Activated CD4-positive, CD25-positive, alpha-beta regulatory T cell treated with anti-CD3 and anti-CD28 coated beads, Interleukin-2, amount 50 U/mL, for 24 hours (primary cell): ENCODE measurements around the gene MT1F.
"Not testable (repeated sequence)": the region's sequence is repeated elsewhere in the genome, so short reads cannot be mapped to it uniquely, and the experiment has no call there.

ENCODE experiments used
- ATAC-seq, 2 donors: fragments of 150-1000 bp; cut with Tn5 transposase; one replicate each; pipeline ENCODE4 v1.10.0; 2021; ENCODE audit warnings: mild to moderate bottlenecking in 1 of 2, moderate library complexity in 1 of 2

The MT1F gene

DNA sequence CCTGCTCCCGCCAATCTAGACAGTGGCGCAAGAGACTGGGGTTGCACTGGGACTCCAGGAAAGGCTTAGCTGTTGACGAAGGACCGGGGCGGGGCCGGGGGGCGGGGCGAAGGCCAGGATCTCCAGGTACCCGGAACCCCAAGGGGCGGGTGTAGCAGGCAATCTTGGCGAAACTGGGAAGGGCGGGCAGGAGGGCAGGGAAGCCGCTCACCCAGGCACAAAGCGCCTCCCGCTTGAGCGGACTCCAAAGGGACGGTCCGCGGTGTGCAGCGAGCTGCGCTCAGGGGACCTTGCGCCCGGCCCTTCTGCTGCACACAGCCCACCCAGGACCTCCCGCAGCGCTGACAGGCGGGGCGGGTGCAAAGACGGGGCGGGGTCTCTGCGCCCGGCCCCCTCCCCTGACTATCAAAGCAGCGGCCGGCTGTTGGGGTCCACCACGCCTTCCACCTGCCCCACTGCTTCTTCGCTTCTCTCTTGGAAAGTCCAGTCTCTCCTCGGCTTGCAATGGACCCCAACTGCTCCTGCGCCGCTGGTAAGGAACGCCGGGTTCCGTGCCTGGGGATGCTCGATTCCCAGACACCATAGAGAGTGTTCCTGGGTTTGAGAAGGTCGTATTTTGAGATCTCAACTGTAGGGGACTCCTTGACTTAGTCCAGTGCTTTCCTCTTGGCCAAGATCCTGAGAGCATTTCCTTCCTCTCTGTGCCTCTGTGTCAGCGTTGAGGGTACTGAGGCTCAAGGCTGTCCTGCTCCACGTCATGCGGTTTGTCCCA is at the start of gene MT1F:
Gene MT1F (plus strand): TSS at position 405 of the 772 bp plus-strand sequence. CDS start 100 bp downstream, at position 505.
- peak; percentile 81 for ATAC-seq

GRCh38 chr16:56608043-56608875 is 49.5 kb upstream of the MT1F start, which contains the start of gene MT2A:
Gene MT2A (plus strand): TSS chr16:56608584. CDS start chr16:56608656, 72 bp downstream.
- ATAC-seq, result peak; percentile 89 to 90

- ATAC-seq, result no peak
Measured at GRCh38 chr16:56608876-56609462, 48.8 kb upstream of the MT1F start.

GRCh38 chr16:56609463-56609921 is 48.3 kb upstream of the MT1F start:
- peak; percentile 27 to 30 for ATAC-seq

DNA sequence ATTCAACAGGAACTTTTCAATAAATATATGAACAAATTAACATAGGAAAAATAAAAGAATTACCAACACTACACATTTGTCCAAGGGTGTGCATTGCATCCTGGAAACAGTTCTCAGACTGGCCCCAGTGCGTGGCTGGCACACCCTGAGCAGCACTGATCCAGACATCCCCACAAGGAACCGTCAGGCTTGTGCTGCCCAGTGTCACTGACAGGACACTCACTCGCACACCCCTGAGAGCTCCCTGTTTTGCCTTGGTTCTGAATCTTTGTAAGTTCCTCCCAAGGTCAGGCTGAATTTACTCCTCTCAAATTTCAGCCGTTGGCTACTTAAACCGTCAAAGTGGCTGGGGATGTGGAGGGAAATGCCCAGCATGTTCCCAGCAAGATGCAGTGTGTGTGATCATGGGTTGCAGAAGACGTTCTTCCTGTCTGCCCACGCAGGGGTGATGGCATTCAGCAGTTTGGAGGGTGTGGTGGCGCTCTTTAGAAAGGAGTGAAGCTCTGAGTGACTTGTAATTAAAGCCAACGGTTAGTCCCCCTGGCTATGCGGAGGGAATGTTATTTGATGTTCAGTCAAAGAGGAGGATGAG is 47.6 kb upstream of the MT1F start:
- ATAC-seq, result peak; percentile 30 to 36

GRCh38 chr16:56610609-56611111 is 47.1 kb upstream of the MT1F start:
- ATAC-seq, result no peak

DNA sequence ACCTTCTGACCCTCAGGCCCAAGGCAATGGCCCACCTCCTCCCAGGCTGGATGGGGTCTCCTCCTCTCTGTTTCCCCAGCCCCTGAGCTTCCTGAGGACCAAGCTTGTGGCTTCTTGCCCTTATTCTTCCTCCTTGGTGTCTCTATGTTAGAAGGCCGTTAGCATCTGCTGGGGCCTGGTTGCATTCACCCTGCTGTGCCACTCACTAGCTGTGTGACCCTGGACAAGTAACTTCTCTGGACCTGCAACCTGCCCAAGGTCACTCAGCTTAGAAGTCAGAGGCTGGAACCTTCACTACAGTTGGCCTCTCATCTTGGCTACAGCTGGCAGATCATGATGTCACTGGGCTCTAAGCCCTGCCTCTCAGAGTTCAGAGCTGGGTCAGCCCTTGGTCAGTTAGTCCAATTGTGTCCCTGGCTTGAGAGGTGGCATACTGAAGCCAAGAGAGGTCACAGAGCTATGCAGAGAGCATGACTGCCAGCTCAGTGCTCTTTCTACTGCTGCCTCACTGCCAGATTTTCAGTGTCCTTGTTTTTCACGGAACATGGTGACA is 46.4 kb upstream of the MT1F start:
- ATAC-seq, result no peak

DNA sequence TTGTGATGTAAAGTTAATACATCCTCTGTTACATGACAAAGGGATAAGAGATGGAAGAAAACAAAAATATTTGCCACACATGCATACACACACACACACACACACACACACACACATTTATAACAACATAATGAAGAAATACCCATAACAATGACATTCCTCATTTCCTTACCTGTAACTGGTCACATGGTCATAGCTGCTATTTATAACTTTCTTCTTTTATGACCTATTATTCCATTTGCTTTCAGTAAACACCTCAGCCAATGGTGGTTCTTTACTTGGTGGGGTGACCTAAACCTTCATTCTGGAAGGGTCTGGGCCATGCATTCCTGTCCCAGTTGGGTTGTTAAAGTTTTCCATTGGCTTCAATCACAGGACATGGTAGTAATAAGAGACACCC is 44.1 kb upstream of the MT1F start:
- ATAC-seq, result no peak

DNA sequence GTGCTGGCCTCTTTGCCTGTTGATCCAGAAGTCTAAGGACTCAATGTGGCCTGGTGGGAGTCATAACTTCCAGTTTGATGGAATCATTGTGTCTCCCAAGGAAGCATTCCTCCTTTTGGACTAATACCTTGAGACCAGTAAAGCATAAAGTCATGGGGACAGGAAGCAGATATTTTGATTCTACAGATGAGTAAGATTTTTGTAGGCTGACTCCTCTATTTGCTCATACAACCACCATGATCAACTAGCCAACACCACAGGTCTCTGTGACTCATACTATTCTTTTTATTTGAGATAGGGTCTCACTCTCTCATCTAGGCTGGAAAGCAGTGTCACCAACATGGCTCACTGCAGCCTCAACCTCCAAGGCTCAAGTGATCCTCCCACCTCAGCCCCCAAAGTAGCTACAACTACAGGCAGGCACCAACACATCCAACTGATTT is 43.2 kb upstream of the MT1F start:
- peak; percentile 84 to 88 for ATAC-seq

- ATAC-seq, result no peak
Measured at GRCh38 chr16:56615353-56615752, 42.4 kb upstream of the MT1F start.

GRCh38 chr16:56616608-56617211 is 41.0 kb upstream of the MT1F start:
- ATAC-seq, result no peak

DNA sequence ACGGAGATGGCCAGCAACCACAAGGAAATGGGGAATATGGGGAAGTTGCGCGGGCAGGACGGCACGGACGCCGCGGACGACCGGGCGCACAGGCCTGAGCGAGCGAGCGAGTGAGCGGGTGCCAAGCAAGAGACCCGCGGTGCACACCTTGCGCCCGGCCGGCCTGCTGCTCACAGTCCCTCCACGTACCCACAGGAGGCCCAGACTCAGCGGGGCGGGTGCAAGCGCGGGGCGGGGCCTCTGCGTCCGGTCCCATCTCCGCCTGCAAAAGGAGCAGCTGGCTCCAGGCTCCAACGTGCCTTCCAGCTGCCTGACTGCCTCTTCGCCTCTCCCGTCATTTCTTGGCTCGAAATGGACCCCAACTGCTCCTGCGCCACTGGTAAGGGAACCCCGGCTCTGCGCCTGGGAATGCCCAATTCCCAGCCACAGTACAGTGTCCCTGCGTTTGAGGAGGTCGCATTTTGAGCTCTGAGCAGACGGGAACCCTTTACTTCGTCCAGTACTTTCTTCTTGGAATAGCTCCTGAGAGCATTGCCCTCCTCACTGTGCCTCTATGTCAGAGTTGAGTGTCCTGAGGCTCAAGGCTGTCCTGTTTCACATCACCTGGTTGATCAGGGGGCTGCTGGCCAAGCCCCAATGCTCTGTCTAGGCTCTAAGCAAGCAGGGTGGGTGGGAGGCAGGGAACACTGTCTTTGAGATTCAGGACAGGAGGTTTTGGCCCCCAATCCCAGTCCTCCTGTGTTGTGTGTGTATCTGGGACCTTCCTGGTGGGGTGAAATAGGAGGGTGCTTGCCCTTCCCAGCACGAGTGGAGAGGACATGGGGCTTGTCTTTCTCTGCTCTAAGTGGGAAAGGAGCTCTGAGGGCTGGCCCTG is 40.3 kb upstream of the MT1F start:
- ATAC-seq, result peak; percentile 27 to 51

- ATAC-seq, result no peak
Measured at GRCh38 chr16:56618138-56618537, 39.6 kb upstream of the MT1F start.

GRCh38 chr16:56620339-56620897 is 37.3 kb upstream of the MT1F start:
- no peak for ATAC-seq

DNA sequence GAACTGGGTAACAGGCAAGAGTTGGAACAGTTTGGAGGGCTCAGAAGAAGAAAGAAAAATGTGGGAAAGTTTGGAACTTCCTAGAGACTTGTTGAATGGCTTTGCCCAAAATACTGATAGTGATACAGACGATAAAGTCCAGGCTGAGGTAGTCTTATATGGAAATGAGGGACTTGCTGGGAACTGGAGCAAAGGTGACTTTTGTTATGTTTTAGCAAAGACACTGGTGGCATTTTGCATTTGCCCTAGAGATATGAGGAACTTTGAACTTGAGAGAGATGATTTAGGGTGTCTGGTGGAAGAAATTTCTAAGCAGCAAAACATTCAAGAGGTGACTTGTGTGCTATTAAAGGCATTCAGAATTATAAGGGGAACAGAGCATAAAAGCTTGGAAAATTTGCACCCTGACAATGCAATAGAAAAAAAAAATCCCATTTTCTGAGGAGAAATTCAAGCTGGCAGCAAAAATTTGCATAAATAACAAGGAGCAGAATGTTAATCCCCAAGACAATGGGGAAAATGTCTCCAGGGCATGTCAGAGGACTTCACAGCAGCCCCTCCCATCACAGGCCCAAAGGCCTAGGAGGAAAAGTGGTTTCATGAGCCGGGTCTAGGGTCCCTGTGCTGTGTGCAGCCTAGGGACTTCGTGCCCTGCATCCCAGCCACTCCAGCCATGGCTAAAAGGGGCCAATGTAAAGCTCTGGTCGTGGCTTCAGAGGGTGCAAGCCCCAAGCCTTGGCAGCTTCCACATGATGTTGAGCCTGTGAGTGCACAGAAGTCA is 35.9 kb upstream of the MT1F start:
- not testable (repeated sequence) for ATAC-seq

DNA sequence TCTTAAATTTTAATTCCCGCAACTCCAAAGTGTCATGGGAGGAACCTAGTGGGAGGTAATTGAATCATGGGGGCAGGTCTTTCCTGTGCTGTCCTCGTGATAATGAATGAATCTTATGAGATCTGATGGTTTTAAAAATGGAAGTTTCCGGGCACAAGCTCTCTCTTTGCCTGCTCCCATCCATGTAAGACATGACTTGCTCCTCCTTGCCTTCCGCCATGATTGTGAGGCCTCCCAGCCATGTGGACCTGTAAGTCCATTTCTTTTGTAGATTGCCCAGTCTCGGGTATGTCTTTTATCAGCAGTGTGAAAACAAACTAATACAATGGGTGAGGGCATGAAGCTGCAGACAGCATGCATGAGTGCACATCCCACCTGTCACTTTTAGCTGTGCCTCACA is 34.6 kb upstream of the MT1F start:
- ATAC-seq, result not testable (repeated sequence)

GRCh38 chr16:56623637-56624036 is 34.1 kb upstream of the MT1F start:
- ATAC-seq, result no peak

DNA sequence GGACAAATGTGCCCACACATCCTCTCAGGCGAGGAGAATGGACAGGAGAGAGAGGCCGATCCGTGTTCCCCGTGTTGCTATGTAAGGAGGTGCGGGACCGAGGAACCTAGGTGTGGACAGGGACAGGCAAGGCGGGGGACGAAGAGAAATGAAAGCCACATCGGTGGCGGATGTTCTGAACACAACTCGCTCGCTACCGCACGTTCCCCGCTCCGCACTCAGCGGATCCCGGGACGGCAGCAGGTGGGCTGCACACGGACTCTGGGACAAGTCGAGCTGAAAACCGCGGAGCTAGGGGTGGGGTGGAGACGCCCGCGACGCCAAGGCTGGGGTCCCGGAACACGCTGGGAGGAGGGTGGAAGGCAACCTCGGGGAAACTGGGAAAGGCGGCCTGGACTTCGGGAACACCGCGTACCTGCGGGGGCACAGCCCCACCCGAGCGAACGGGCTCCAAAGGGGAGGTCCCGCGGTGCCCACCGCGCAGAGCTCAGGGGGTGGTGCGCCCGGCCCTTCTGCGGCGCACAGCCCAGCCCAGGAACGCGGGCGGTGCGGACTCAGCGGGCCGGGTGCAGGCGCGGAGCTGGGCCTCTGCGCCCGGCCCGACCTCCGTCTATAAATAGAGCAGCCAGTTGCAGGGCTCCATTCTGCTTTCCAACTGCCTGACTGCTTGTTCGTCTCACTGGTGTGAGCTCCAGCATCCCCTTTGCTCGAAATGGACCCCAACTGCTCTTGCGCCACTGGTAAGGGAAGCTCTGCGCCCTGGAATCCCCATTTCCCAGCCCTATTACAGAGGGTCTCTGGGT is 32.4 kb upstream of the MT1F start, which contains the start of gene MT1E:
Gene MT1E (plus strand): TSS at position 642 of the 803 bp plus-strand sequence. CDS start 71 bp downstream, at position 713.
- peak; percentile 96 to 98 for ATAC-seq
